Spleen (tissue), 11 donors: ENCODE results near the gene STPG1. TPM values are rescaled to one million over a fixed set of nuclear protein-coding genes. Genes with fewer than 3 reads are reported as not detected.

Source experiments
- DNase-seq: peaks from one replicate; pipeline ENCODE4 v3.0.0-alpha.2; 2020
- H3K27ac ChIP-seq, 8 donors: fragments of 200-600 bp; sonication (generic) in 7 of 8; 1 replicate in 4 of 8; 2 replicates in 4 of 8; pipeline versions ENCODE4 v1.5.0 to v1.8.0; 2016 to 2021; ENCODE audit warnings: inconsistent platforms in 4 of 8, mild to moderate bottlenecking in 4 of 8, moderate library complexity in 1 of 8
- H3K27me3 ChIP-seq, 7 donors: fragments of 200-600 bp; sonication (generic) in 6 of 7; replicated peaks in 1 of 7; 1 replicate in 4 of 7; 2 replicates in 3 of 7; pipeline versions ENCODE4 v1.5.0 to v1.8.0; 2016 to 2021; ENCODE audit warnings: inconsistent platforms in 3 of 7, mild to moderate bottlenecking in 1 of 7
- H3K36me3 ChIP-seq, 6 donors: fragments of 200-600 bp; sonication (generic) in 5 of 6; 1 replicate in 4 of 6; 2 replicates in 2 of 6; pipeline versions ENCODE4 v1.5.0 to v1.8.0; 2016 to 2021; ENCODE audit warnings: inconsistent platforms in 2 of 6
- H3K4me1 ChIP-seq, 6 donors: fragments of 200-600 bp; sonication (generic) in 5 of 6; 1 replicate in 3 of 6; 2 replicates in 3 of 6; pipeline versions ENCODE4 v1.5.0 to v1.8.0; 2016 to 2021; ENCODE audit warnings: inconsistent platforms in 3 of 6
- H3K4me3 ChIP-seq, 8 donors: fragments of 200-600 bp; sonication (generic) in 7 of 8; 1 replicate in 4 of 8; 2 replicates in 4 of 8; pipeline versions ENCODE4 v1.5.0 to v1.8.0; 2016 to 2021; ENCODE audit warnings: inconsistent platforms in 4 of 8, mild to moderate bottlenecking in 4 of 8, moderate library complexity in 2 of 8
- H3K9me3 ChIP-seq, 8 donors: fragments of 200-600 bp; sonication (generic) in 7 of 8; 1 replicate in 4 of 8; 2 replicates in 4 of 8; pipeline versions ENCODE4 v1.5.0 to v1.8.0; 2016 to 2021; ENCODE audit warnings: inconsistent platforms in 4 of 8
- POLR2A ChIP-seq, 3 donors: fragments of 450-650 bp; IDR thresholded peaks; one replicate each; pipeline ENCODE4 v1.5.1; 2017; ENCODE audit warnings: antibody characterized with exemption in 3 of 3, mild to moderate bottlenecking in 1 of 3
- POLR2AphosphoS5 ChIP-seq, 3 donors: sonication (generic); formaldehyde crosslinking; IDR thresholded peaks; one replicate each; pipeline ENCODE4 v1.5.1; 2017; ENCODE audit warnings: antibody characterized with exemption in 3 of 3
- WGBS, 5 donors: extraction: QIAGEN DNeasy Blood & Tissue Kit in 3 of 5; methylation state at CpG; one replicate each; pipeline versions ENCODE4 v1.1.5 to v1.1.7; 2013 to 2018; 5-methylcytosine and 5-hydroxymethylcytosine counted together
- intact Hi-C: fragments of 100-400 bp; cut with DNase I; formaldehyde crosslinking; loops from one replicate; pipeline ENCODE4 v1.15.0; 2023; ENCODE audit warnings: low total_unique reads
- polyA plus RNA-seq, 3 donors: library from polyadenylated mRNA; stranded (reverse); fragments of 200-250 nt; gene quantifications; one replicate each; pipeline ENCODE4 v1.2.1, GENCODE V29; 2013
- total RNA-seq, 7 donors: library from RNA; depleted of rRNA in 3 of 7; stranded (reverse); fragments of >200 nt in 3 of 7; fragmentation: NEBNext Ultra II Directional in 4 of 7; extraction: Animal tissue kit (Norgen Biotek cat#: 25700) in 4 of 7; gene quantifications; one replicate each; pipeline versions ENCODE4 v1.1.0 to v1.2.1, GENCODE V29; 2016 to 2021
- TF ChIP-seq, protein P1 (sequence below), 11 experiments: fragments of 200-600 bp in 7 of 11; fragments of 450-650 bp in 4 of 11; sonication (generic) in 4 of 11; IDR thresholded peaks in 8 of 11; conservative IDR thresholded peaks in 3 of 11; 1 replicate in 7 of 11; 2 replicates in 4 of 11; pipeline versions ENCODE4 v1.4.0 to v1.8.0; 2016 to 2021; ENCODE audit warnings: antibody characterized with exemption in 11 of 11, inconsistent platforms in 4 of 11, mild to moderate bottlenecking in 1 of 11
- donor health status: healthy with polysubstance abuse.
- donor health status: DM: no; HTN: no; CAD: no; lungs with moderate emphysema.
- donor health status: DM: no; HTN: no; CAD: no.
- donor health status: Bipolar disorder and iron deficiency.
- donor health status: healthy.
- donor health status: DM: no; HTN: no; CAD: no.
- donor health status: DM: yes; HTN: yes; CAD: no.

STPG1 gene
- total and polyA plus RNA-seq, 10 donors: 1.5 to 5.8 (median 3.7) TPM

DNA sequence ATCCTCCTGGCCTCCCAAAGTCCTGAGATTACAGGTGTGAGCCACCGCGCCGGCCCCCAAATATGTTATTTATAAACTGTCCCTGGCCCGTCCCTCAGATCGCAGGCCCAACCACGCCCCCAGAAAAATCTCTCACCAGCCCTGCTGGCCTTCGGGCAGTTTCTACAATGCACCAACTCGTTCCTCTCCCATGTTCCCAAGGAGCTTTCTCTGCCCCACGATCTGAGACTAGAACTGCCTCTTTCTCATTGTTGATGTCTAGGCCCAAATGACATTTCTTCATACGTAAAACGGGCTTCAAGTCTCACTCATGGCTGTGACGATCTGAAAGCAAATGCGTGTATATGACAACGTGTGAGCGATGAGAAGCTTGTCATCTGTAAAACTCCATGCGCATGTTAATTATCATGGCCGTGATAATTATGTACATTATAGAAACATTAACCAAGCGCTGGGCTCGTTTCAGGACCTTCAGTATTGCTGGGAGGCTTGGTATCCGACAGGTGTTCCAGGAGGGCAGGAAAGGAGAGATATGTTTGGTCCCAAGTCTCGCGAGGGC is 1.3 kb upstream of the STPG1 start:
- Histone ChIP-seq H3K9me3 (no peaks in the 10 kb centered on the region), H3K4me1 (peaks cover 13 to 79% (median 47%) of the 10 kb centered on the region in 6 donors), H3K36me3 (peaks cover 0 to 8% (median 6%) of the 10 kb centered on the region in 6 donors), H3K4me3 (peak overlapping the region in 6 of 8 donors; percentile 59 to 84 (median 82)), H3K27ac (peak overlapping the region in 4 of 8 donors; percentile 70 to 79 (median 77)), H3K27me3 (no peaks in the 10 kb centered on the region)
- intact Hi-C loops: no loop called here
- TF ChIP-seq POLR2A (IDR thresholded peaks at IDR 0.05): no peak
- WGBS, 5 donors: 72 to 75% (median 73%) methylated on average over 22 of the region's 22 CpGs
- peak; percentile 76 for DNase-seq

- Histone ChIP-seq H3K9me3 (peaks cover 0 to 10% (median 3%) of the 10 kb centered on the region in 8 donors), H3K27ac (no peak overlapping the region), H3K27me3 (no peaks in the 10 kb centered on the region), H3K4me1 (peaks cover 10 to 55% (median 38%) of the 10 kb centered on the region in 6 donors), H3K4me3 (no peak overlapping the region), H3K36me3 (no peaks in the 10 kb centered on the region)
- DNase-seq: no peak
- intact Hi-C loops: no loop called here
- TF ChIP-seq, protein P1, sequence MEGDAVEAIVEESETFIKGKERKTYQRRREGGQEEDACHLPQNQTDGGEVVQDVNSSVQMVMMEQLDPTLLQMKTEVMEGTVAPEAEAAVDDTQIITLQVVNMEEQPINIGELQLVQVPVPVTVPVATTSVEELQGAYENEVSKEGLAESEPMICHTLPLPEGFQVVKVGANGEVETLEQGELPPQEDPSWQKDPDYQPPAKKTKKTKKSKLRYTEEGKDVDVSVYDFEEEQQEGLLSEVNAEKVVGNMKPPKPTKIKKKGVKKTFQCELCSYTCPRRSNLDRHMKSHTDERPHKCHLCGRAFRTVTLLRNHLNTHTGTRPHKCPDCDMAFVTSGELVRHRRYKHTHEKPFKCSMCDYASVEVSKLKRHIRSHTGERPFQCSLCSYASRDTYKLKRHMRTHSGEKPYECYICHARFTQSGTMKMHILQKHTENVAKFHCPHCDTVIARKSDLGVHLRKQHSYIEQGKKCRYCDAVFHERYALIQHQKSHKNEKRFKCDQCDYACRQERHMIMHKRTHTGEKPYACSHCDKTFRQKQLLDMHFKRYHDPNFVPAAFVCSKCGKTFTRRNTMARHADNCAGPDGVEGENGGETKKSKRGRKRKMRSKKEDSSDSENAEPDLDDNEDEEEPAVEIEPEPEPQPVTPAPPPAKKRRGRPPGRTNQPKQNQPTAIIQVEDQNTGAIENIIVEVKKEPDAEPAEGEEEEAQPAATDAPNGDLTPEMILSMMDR (IDR thresholded peaks at IDR 0.05 in 8 of 11, conservative IDR thresholded peaks at IDR 0.05 in 3 of 11): no peak
- TF ChIP-seq POLR2A (IDR thresholded peaks at IDR 0.05): no peak
- TF ChIP-seq POLR2AphosphoS5 (IDR thresholded peaks at IDR 0.05): no peak
- 69 to 92% (median 85%) methylated on average over 1 of the region's 1 CpG for WGBS, 5 donors
Measured at GRCh38 chr1:24412408-24412807, 1.2 kb downstream of the STPG1 start.

GRCh38 chr1:24411963-24412362 is 1.6 kb downstream of the STPG1 start:
- H3K4me3 ChIP-seq: no peak overlapping the region
- no peak overlapping the region for H3K27ac ChIP-seq
- TF ChIP-seq POLR2AphosphoS5 (IDR thresholded peaks at IDR 0.05) (no peak), POLR2A (IDR thresholded peaks at IDR 0.05) (no peak)
- TF ChIP-seq, protein P1 (IDR thresholded peaks at IDR 0.05 in 8 of 11, conservative IDR thresholded peaks at IDR 0.05 in 3 of 11): no peak
- peaks cover 0 to 10% (median 3%) of the 10 kb centered on the region in 8 donors for H3K9me3 ChIP-seq
- peaks cover 8 to 50% (median 33%) of the 10 kb centered on the region in 6 donors for H3K4me1 ChIP-seq
- WGBS, 5 donors: 79 to 91% (median 87%) methylated on average over 6 of the region's 6 CpGs
- no peak for DNase-seq
- no peaks in the 10 kb centered on the region for H3K27me3 ChIP-seq
- intact Hi-C loops: no loop called here
- no peaks in the 10 kb centered on the region for H3K36me3 ChIP-seq

- Histone ChIP-seq H3K9me3 (peaks cover 0 to 10% (median 3%) of the 10 kb centered on the region in 8 donors), H3K36me3 (no peaks in the 10 kb centered on the region), H3K27ac (no peak overlapping the region), H3K4me1 (peaks cover 0 to 40% (median 24%) of the 10 kb centered on the region in 6 donors), H3K4me3 (no peak overlapping the region), H3K27me3 (no peaks in the 10 kb centered on the region)
- no peak for DNase-seq
- intact Hi-C loops: no loop called here
- no peak for TF ChIP-seq POLR2AphosphoS5 (IDR thresholded peaks at IDR 0.05)
- no peak for TF ChIP-seq POLR2A (IDR thresholded peaks at IDR 0.05)
- TF ChIP-seq, protein P1 (IDR thresholded peaks at IDR 0.05 in 8 of 11, conservative IDR thresholded peaks at IDR 0.05 in 3 of 11): no peak
- 77 to 92% (median 88%) methylated on average over 7 of the region's 7 CpGs for WGBS, 5 donors
Measured at GRCh38 chr1:24410750-24411149, 2.8 kb downstream of the STPG1 start.
